Endometrium (tissue), 2 donors: ENCODE data around the gene COL17A1.

Source experiments
- FAIRE-seq: peaks from 2 replicates; lab custom pipeline; 2012; peaks lifted over from hg19 to GRCh38; lab: Jason Lieb, UNC
- donor health status: control.
- donor health status: control.

The COL17A1 gene

GRCh38 chr10:104085801-104086400 lies at the start of gene COL17A1:
Gene COL17A1 (minus strand): TSS chr10:104085880. CDS start chr10:104080673, 5,207 bp downstream.
- no peak for FAIRE-seq

GRCh38 chr10:104130041-104130440 lies 44.4 kb upstream of the COL17A1 start:
- FAIRE-seq = no peak

- FAIRE-seq = no peak
Observed at GRCh38 chr10:104128214-104128613, 42.5 kb upstream of the COL17A1 start.

- no peak for FAIRE-seq
Observed at GRCh38 chr10:104127411-104127810, 41.7 kb upstream of the COL17A1 start.

DNA sequence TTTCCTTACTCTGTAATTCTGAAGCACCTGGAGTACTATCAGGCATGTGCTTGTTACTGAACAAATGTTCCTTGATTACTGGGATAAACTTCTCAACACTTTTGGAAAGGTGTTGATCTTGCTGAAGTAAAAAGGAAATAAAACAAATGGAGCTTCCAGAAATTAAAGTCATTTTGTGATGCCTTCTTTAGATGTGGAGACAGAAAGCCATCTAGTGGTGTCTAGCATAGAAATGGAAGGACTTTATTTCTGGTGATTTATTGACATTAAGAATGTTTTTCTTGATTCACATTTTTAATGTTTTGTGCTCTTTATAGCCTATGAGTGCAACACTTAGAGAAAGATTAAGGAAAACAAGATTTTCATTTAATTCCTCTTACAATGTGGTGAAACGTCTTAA lies 37.7 kb upstream of the COL17A1 start:
- no peak for FAIRE-seq

GRCh38 chr10:104122225-104123107 lies 36.8 kb upstream of the COL17A1 start:
- FAIRE-seq = no peak

DNA sequence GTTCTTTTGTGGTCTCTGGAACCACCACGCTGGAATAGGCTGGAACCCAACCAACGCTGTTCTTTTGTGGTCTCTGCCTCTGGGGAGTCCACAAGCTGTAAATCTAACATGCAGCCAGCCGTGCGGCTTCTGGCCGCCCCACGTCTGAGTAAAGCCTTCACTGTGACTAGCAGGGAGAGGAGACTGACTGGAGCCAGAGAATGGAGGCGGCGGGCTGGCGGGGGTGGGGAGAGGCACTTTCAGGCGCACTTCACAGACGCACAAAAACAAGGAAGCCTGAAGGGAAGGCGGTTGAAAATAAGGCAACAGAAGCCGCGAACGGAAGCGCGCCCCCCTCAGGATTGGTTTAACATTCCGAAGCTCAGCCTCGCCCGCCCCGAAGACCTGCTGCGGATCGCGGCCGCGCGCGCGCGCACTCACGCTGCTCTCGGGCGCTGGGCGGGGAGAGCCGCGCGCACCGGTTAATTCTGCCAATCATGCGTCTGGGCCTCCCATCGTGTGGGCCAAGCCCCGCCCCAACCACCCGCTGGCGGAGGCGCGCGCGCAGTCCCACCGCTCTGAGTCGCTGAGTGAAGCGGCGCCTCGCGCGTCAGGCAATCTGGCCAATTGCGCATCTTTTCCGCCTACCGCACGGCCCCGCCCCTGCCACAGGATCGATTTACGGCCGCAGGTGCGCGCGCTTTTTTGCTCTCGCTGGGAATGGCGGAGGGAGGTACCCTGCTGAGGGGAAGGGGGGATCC lies 36.0 kb upstream of the COL17A1 start, which contains the start of gene SFR1:
Gene SFR1 (plus strand): TSS at position 687 of the 740 bp plus-strand sequence. CDS start 13 bp downstream, at position 700.
- FAIRE-seq = peak; percentile 93

- peak; percentile 89 for FAIRE-seq
Observed at GRCh38 chr10:104120903-104121484, 35.3 kb upstream of the COL17A1 start.

DNA sequence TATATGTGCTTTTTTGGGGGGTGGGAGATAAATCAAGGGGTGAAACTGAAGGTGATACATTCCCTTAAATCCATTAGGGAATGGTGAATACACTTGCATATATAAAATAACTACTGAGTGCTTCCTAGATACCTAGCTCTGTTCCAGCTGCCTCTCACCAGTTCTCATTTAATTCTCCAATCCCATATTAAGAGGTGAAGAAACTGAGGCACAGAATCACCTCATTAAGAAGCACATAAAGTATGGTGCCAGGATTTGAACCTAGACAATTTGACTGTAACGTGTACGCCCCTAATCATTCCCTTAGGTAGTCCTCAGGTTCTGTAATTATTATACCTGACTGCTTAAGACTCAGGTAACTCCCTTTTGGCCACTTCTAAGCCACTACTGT lies 34.8 kb upstream of the COL17A1 start:
- no peak for FAIRE-seq

DNA sequence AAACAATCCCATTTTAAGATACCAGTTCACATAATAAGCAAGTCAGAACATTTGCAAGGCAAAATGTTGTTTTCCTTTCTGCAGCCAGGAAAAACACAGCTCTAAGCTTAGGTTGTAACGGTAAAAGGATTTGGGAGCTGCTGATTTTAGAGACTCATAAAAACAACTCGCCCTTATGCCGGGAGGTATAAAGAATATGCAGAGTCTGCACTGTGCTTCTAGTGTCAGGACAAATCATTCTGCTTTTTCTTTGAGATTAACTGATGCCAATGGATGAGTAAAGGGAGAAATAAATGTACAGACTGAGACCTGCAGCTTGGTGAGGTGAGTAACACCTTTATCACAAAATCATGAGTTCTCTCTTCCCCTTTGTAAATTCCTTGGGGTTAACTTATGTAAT lies 34.3 kb upstream of the COL17A1 start:
- no peak for FAIRE-seq

GRCh38 chr10:104117839-104118323 lies 32.2 kb upstream of the COL17A1 start:
- FAIRE-seq = no peak

DNA sequence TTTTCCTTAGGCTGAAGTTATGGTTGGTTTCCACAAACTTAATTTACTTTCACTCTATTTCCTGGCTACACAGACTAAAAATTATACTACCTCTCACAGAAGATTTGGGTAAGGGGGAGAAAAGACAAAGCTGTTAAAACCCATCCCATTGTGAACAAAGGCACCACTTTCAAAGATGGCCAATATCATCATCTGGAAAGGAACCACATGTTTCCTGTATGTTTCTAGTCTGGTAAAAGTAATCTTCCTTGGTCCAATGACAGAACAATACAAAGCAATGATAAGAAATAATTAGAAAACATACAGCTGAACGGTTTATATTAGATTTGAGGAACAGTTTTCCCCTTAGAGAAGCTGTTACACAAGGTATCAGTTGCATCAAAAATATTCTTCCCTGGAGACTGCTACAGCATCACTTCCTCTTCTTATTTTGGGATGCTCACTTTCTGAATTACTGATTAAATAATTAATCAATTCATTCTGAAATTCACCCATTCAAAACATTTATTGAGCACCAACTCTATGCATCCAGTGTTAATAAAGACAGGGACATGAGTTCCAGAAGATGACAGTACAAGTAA lies 27.8 kb upstream of the COL17A1 start:
- FAIRE-seq = no peak

- FAIRE-seq = no peak
Observed at GRCh38 chr10:104109908-104110662, 24.4 kb upstream of the COL17A1 start.

GRCh38 chr10:104104926-104105325 lies 19.2 kb upstream of the COL17A1 start:
- FAIRE-seq = no peak

DNA sequence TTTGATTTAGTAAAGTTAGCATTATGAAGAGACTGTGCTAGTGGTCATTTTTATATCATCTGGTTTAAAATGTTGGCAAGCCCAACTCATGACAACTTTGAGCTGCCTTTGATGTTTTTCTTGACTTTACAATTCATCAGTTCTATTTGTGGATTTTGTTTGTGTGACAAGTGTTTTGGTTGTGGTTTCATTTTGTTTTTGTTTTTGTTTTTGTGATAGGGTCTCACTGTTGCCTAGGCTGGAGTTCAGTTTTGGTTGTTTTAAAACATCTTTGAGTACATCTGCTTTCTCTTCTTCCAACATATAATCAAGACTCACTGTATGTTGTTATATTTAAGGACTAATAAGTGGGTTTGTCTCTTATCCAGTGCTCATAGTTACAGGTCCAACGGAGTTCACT lies 18.7 kb upstream of the COL17A1 start:
- peak; percentile 15 for FAIRE-seq

DNA sequence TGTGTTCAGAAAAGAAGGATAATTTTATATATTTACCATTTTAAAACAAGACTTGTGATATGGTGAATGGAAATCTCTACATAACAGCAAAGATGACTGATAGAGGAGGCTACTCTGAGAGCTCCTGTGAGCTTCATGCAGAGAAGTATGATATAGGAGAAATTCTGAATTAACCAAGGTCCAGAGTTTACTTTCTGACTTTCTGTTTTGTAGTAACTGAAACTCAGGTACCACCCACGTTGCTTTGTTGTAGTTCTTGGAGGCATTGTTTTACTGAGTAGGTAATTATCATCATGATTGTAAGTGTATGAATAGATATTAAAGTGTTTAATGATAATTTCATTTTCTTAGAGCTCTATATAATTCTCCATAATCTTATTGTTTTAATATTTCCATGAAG lies 18.3 kb upstream of the COL17A1 start:
- no peak for FAIRE-seq

DNA sequence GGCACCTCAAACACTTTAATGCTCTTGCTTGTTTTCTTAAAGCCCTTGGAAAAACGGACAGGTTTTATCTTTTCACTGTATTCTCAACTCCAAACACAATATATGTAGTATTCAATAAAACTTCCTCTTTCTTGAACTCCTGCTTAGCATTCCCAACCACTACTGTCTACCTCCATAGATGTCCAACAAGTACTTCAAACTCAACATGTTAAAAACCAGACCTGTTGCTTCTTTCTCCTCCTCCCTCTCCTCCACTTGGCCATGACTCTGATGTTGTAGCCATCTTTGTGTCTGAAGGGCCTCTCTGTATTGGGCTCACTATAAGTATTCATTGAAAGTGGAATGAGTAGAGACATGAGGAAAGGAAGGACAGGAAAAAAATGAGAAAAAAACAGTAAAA lies 16.2 kb upstream of the COL17A1 start:
- no peak for FAIRE-seq

GRCh38 chr10:104100795-104101194 lies 15.1 kb upstream of the COL17A1 start:
- no peak for FAIRE-seq

DNA sequence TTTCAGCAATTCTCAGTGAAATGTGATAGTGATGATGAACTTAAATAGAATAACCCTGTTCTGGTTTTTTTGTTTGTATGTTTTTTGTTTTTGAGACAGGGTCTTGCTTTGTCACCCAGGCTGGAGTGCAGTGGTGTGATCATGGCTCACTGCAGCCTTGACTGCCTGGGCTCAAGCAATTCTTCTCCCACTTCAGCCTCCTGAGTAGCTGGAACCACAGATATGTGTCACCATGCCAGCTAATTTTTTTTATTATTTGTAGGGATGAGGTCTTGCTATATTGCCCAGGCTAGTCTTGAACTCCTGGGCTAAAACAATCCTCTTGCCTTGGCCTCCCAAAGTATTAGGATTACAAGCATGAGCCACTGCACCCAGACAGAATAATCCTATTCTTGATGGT lies 14.3 kb upstream of the COL17A1 start:
- no peak for FAIRE-seq

DNA sequence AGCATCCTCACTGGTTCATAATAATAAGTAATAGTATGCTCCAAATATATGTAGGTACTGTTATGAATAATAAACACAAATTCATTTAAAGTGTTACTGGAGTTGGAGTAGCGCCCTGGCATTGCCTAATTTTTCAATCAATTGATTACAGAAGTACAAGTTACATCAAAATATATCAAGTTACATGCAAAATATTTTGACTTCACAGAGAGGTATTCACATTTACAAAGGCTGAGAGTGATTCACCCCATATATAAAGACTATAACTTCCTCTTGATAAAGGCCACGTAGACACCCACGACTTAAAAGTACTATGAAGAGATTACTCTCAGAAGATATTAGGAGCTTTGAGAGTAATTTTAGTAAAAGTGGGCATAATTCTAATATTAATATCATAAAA lies 13.6 kb upstream of the COL17A1 start:
- no peak for FAIRE-seq

DNA sequence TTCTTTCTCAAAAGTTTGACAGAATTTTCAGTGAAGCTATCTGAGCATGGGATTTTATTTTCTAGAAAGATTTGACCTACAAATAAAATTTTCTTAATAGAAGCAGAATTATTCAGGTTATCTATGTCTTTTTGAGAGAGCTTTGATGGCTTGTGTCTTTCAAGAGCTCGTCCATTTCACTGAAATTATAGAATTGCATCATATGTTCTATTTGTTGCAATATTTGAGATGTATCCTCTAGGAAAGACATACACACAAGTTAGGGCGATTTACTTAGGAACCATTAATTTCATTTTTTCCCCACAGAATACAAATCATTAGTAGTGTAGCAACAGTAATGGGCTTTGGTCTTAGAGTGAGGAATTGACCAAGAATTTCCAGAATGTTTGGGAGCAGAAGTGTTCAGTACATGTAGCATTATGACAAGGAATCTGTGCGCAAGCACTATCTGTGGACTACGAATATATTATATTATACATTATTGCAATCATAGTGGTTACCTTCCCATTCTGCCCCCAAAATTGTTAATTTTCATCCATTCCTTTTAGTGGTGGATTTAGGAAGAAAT lies 12.8 kb upstream of the COL17A1 start:
- FAIRE-seq = no peak
